Natural killer cell (primary cell): ENCODE results near the gene PRAMEF12. TPM values are rescaled to one million over a fixed set of nuclear protein-coding genes. Genes with fewer than 3 reads are reported as not detected.

Experiments
- ATAC-seq, 3 donors: fragments of 150-1000 bp in 2 of 3; fragments of 200-7000 bp in 1 of 3; cut with Tn5 transposase; 1 replicate in 1 of 3; 2 replicates in 2 of 3; pipeline ENCODE4 v1.10.0; 2021; ENCODE audit warnings: mild to moderate bottlenecking in 2 of 3, moderate library complexity in 2 of 3
- DNase-seq, 2 donors: peaks; one replicate each; pipeline versions ENCODE4 v3.0.0 to v3.0.0-alpha.2; 2013 to 2021; ENCODE audit warnings: mixed read lengths in 1 of 2
- H3K27ac ChIP-seq: one replicate; pipeline ENCODE4 v1.5.1; 2013; ENCODE audit warnings: mild to moderate bottlenecking, low read length
- H3K27me3 ChIP-seq: one replicate; pipeline ENCODE4 v1.6.1; 2013; ENCODE audit warnings: low read length; ENCODE audit not compliant: control insufficient read depth, insufficient read depth
- H3K36me3 ChIP-seq: one replicate; pipeline ENCODE4 v1.6.1; 2013; ENCODE audit warnings: low read length; ENCODE audit not compliant: control insufficient read depth, insufficient read depth
- H3K4me1 ChIP-seq: one replicate; pipeline ENCODE4 v1.6.1; 2013; ENCODE audit warnings: low read length; ENCODE audit not compliant: control insufficient read depth, insufficient read depth
- H3K4me3 ChIP-seq: one replicate; pipeline ENCODE4 v1.5.1; 2013; ENCODE audit warnings: low read length
- H3K9me3 ChIP-seq: one replicate; pipeline ENCODE4 v1.6.1; 2013; ENCODE audit warnings: low read length; ENCODE audit not compliant: control insufficient read depth, insufficient read depth
- H3K27ac Mint-ChIP-seq, 2 donors: one replicate each; pipeline ENCODE4 v1.8.0; 2022; ENCODE audit warnings: mild to moderate bottlenecking in 2 of 2, mixed read lengths in 2 of 2, moderate library complexity in 1 of 2
- H3K27me3 Mint-ChIP-seq, 2 donors: one replicate each; pipeline ENCODE4 v1.8.0; 2022; ENCODE audit warnings: low read depth in 2 of 2, mixed read lengths in 2 of 2
- H3K36me3 Mint-ChIP-seq: one replicate; pipeline ENCODE4 v1.8.0; 2022; ENCODE audit warnings: mixed read lengths
- H3K4me1 Mint-ChIP-seq, 2 donors: one replicate each; pipeline ENCODE4 v1.8.0; 2022; ENCODE audit warnings: mixed read lengths in 2 of 2
- H3K4me3 Mint-ChIP-seq: one replicate; pipeline ENCODE4 v1.8.0; 2022; ENCODE audit warnings: mild to moderate bottlenecking, moderate library complexity, mixed read lengths
- H3K9me3 Mint-ChIP-seq, 2 donors: one replicate each; pipeline ENCODE4 v1.8.0; 2022; ENCODE audit warnings: mixed read lengths in 2 of 2
- WGBS: methylation state at CpG from one replicate; pipeline ENCODE4 v1.1.7; 2013; ENCODE audit warnings: missing lambda C conversion rate; ENCODE audit not compliant: insufficient coverage; 5-methylcytosine and 5-hydroxymethylcytosine counted together
- intact Hi-C: fragments of 100-400 bp; cut with micrococcal nuclease; formaldehyde crosslinking; loops from one replicate; pipeline ENCODE4 v1.14.2; 2022
- total RNA-seq, 4 donors: library from RNA; stranded (reverse); fragments of 120-200 nt in 1 of 4; gene quantifications; one replicate each; pipeline versions ENCODE4 v1.2.3 to v1.2.4, GENCODE V29; 2013 to 2022
- TF ChIP-seq, protein P1 (sequence below): fragments of 200-600 bp; IDR thresholded peaks from one replicate; pipeline ENCODE4 v1.8.0; 2022; ENCODE audit warnings: antibody characterized with exemption

Gene PRAMEF12
- total RNA-seq, 3 donors from 2014 or later (not counting 1 experiment from before 2014, with no cell fraction given), result not detected

DNA sequence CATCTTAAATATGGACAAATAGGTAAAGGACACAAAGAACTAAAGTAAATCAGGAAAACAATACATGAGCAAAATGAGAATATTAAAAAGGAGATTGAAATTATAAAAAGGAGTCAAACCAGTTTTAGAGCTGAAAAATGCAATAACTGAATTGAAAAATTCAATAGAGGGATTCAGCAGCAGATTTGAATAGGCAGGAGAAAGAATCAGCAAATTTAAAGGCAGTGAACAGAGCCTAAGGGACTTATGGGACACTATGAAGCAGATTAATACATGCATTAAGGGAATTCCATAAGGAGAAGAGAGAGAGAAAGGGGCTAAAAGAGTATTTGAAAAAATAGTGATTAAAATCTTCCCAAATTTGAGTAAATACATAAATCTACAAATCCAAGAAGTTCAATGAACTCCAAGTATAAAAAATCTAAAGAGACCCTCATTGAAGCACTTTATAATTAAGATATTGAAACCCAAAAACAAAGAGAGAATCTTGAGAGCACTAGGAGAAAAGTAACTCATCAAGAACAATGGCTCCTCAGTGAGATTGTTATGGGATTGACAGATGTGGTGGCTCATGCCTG, 24.7 kb upstream of the PRAMEF12 start:
- Histone ChIP-seq H3K27ac (no peak overlapping the region), H3K9me3 (peaks cover 12% of the 10 kb centered on the region), H3K36me3 (no peaks in the 10 kb centered on the region), H3K27me3 (peaks cover 7% of the 10 kb centered on the region), H3K4me3 (no peak overlapping the region), H3K4me1 (no peaks in the 10 kb centered on the region)
- intact Hi-C loops, result no loop called here
- Mint-ChIP-seq H3K27me3 (peaks cover 22 to 81% of the 10 kb centered on the region in 2 donors), H3K4me3 (no peak overlapping the region), H3K4me1 (peaks cover 0 to 6% of the 10 kb centered on the region in 2 donors), H3K9me3 (peaks cover 17 to 18% of the 10 kb centered on the region in 2 donors), H3K36me3 (peaks cover 34% of the 10 kb centered on the region), H3K27ac (no peak overlapping the region)
- DNase-seq (no peak), ATAC-seq (no peak)
- TF ChIP-seq, protein P1, sequence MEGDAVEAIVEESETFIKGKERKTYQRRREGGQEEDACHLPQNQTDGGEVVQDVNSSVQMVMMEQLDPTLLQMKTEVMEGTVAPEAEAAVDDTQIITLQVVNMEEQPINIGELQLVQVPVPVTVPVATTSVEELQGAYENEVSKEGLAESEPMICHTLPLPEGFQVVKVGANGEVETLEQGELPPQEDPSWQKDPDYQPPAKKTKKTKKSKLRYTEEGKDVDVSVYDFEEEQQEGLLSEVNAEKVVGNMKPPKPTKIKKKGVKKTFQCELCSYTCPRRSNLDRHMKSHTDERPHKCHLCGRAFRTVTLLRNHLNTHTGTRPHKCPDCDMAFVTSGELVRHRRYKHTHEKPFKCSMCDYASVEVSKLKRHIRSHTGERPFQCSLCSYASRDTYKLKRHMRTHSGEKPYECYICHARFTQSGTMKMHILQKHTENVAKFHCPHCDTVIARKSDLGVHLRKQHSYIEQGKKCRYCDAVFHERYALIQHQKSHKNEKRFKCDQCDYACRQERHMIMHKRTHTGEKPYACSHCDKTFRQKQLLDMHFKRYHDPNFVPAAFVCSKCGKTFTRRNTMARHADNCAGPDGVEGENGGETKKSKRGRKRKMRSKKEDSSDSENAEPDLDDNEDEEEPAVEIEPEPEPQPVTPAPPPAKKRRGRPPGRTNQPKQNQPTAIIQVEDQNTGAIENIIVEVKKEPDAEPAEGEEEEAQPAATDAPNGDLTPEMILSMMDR, result no peak

DNA sequence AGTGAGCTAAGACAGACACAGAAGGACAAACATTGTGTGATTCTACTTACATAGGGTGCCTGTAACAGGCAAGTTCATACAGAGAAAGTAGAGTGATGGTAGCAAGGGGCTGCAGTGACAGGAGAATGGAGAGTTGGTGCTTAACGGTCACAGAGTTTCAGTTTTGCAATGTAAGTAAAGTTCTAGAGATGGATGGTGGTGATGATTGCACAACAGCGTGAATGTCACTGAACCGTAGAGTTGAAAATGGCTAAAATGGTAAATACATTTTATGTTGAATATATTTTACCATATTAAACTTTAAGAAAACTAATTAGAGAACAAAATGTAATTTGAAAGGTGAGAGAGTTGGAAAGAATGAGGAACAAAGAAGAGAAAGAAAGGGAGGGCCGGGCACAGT, 18.8 kb upstream of the PRAMEF12 start:
- intact Hi-C loops, result no loop called here
- Histone ChIP-seq H3K9me3 (no peaks in the 10 kb centered on the region), H3K27me3 (peaks cover 6% of the 10 kb centered on the region), H3K4me1 (no peaks in the 10 kb centered on the region), H3K36me3 (no peaks in the 10 kb centered on the region), H3K4me3 (no peak overlapping the region), H3K27ac (no peak overlapping the region)
- peaks cover 36 to 64% of the 10 kb centered on the region in 2 donors for H3K27me3 Mint-ChIP-seq
- H3K4me1 Mint-ChIP-seq, result no peaks in the 10 kb centered on the region
- H3K9me3 Mint-ChIP-seq, result peaks cover 8 to 9% of the 10 kb centered on the region in 2 donors
- H3K27ac Mint-ChIP-seq, result no peak overlapping the region
- H3K36me3 Mint-ChIP-seq, result peaks cover 12% of the 10 kb centered on the region
- ATAC-seq, result no peak
- 80% methylated on average over 2 of the region's 4 CpGs for WGBS
- no peak for DNase-seq
- H3K4me3 Mint-ChIP-seq, result no peak overlapping the region
- TF ChIP-seq, protein P1, result no peak

DNA sequence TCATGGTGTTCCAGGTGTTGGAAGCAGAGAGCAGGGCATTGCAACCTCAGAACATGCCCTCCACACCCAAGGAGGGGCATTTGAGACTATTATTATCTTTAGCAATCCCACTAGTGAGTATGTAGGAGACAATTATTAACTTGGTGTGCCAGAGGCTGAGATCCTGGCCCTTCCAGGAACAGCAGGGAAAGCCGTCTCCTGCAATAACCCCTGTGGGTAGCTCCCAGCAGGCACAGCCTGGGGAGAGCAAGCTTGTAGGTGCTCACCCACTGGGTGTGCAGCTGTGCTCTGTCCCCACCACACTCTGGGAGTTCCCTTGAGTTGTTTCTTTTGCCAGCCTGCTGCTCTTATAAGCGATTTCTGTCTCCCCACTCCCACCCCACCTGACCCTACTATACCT, 17.3 kb upstream of the PRAMEF12 start:
- ATAC-seq (no peak), DNase-seq (no peak)
- Histone ChIP-seq H3K27me3 (no peaks in the 10 kb centered on the region), H3K9me3 (no peaks in the 10 kb centered on the region), H3K4me3 (no peak overlapping the region), H3K36me3 (no peaks in the 10 kb centered on the region), H3K4me1 (no peaks in the 10 kb centered on the region), H3K27ac (no peak overlapping the region)
- intact Hi-C loops, result no loop called here
- 67% methylated on average over 1 of the region's 2 CpGs for WGBS
- Mint-ChIP-seq H3K27ac (no peak overlapping the region), H3K9me3 (no peaks in the 10 kb centered on the region), H3K4me3 (no peak overlapping the region), H3K36me3 (no peaks in the 10 kb centered on the region), H3K27me3 (peaks cover 27 to 53% of the 10 kb centered on the region in 2 donors), H3K4me1 (no peaks in the 10 kb centered on the region)
- TF ChIP-seq, protein P1, result no peak
